B cell (primary cell): ENCODE data around the gene ITPRIPL2. TPM values are rescaled to one million over a fixed set of nuclear protein-coding genes. Genes with fewer than 3 reads are reported as not detected.

Experiments used
- ATAC-seq: fragments of 200-7000 bp; cut with Tn5 transposase; one replicate; pipeline ENCODE4 v1.10.0; 2021; ENCODE audit warnings: low read depth, mild to moderate bottlenecking, moderate number of reproducible peaks, moderate library complexity
- CTCF ChIA-PET: fragments of 350-600 bp; sonication (Branson Sonifier 250); formaldehyde crosslinking; loops from one replicate; lab custom pipeline; 2021; ENCODE audit warnings: antibody characterized with exemption, inconsistent platforms; lab: Charles Lee
- POLR2A ChIA-PET: fragments of 350-600 bp; sonication (Branson Sonifier 250); formaldehyde crosslinking; loops from one replicate; lab custom pipeline; 2021; ENCODE audit warnings: antibody characterized with exemption; lab: Charles Lee
- DNase-seq: peaks from one replicate; pipeline ENCODE4 v3.0.0; 2013
- H2AFZ ChIP-seq: 2 replicates; pipeline ENCODE4 v1.6.1; 2012; ENCODE audit warnings: mild to moderate bottlenecking, low read depth, low read length; ENCODE audit not compliant: insufficient read depth, poor library complexity, severe bottlenecking
- H3K27ac ChIP-seq, 2 donors: 1 replicate in 1 of 2; 2 replicates in 1 of 2; pipeline ENCODE4 v1.5.1; 2012 to 2013; ENCODE audit warnings: low read length in 2 of 2, mild to moderate bottlenecking in 2 of 2, moderate library complexity in 1 of 2
- H3K27me3 ChIP-seq, 4 experiments: fragments of 200-600 bp in 1 of 4; sonication (generic) in 1 of 4; replicated peaks in 1 of 4; 1 replicate in 2 of 4; 2 replicates in 2 of 4; pipeline versions ENCODE4 v1.6.1 to v1.7.0; 2013 to 2016; ENCODE audit warnings: low read length in 3 of 4, mild to moderate bottlenecking in 2 of 4, mixed read lengths in 1 of 4, moderate library complexity in 1 of 4; ENCODE audit not compliant: insufficient read depth in 4 of 4, control insufficient read depth in 3 of 4; ENCODE audit errors: control extremely low read depth in 1 of 4
- H3K36me3 ChIP-seq, 2 experiments: replicated peaks in 1 of 2; 1 replicate in 1 of 2; 2 replicates in 1 of 2; pipeline versions ENCODE4 v1.6.1 to v1.7.1; 2013; ENCODE audit warnings: low read length in 1 of 2; ENCODE audit not compliant: insufficient read depth in 2 of 2, control insufficient read depth in 1 of 2; ENCODE audit errors: control extremely low read depth in 1 of 2, extremely low read depth in 1 of 2
- H3K4me1 ChIP-seq, 2 donors: fragments of 200-600 bp in 1 of 2; sonication (generic) in 1 of 2; 1 replicate in 1 of 2; 2 replicates in 1 of 2; pipeline versions ENCODE4 v1.5.1 to v1.6.1; 2013 to 2017; ENCODE audit warnings: low read length in 2 of 2; ENCODE audit not compliant: control insufficient read depth in 2 of 2, insufficient read depth in 2 of 2
- H3K4me2 ChIP-seq: replicated peaks from 2 replicates; pipeline ENCODE3; 2012; ENCODE audit warnings: mild to moderate bottlenecking, low read depth, low read length; ENCODE audit not compliant: poor library complexity, severe bottlenecking
- H3K4me3 ChIP-seq, 5 experiments: fragments of 200-600 bp in 1 of 5; sonication (generic) in 1 of 5; 1 replicate in 3 of 5; 2 replicates in 2 of 5; pipeline versions ENCODE4 v1.5.1 to v1.7.0; 2011 to 2016; ENCODE audit warnings: low read length in 4 of 5, mild to moderate bottlenecking in 4 of 5, low read depth in 2 of 5, control low read depth in 1 of 5, moderate library complexity in 1 of 5; ENCODE audit not compliant: insufficient read depth in 1 of 5; ENCODE audit errors: control extremely low read depth in 1 of 5, extremely low read depth in 1 of 5
- H3K79me2 ChIP-seq: fragments of 200-600 bp; sonication (generic); one replicate; pipeline ENCODE4 v1.6.0; 2016; ENCODE audit warnings: low read length; ENCODE audit not compliant: control insufficient read depth, insufficient read depth
- H3K9ac ChIP-seq: fragments of 200-600 bp; sonication (generic); 2 replicates; pipeline ENCODE4 v1.6.1; 2017; ENCODE audit warnings: mild to moderate bottlenecking, low read length, moderate library complexity
- H3K9me3 ChIP-seq, 3 donors: one replicate each; pipeline versions ENCODE4 v1.6.1 to v1.7.1; 2013; ENCODE audit warnings: low read length in 2 of 3; ENCODE audit not compliant: control insufficient read depth in 2 of 3, insufficient read depth in 1 of 3; ENCODE audit errors: control extremely low read depth in 1 of 3
- H4K20me1 ChIP-seq: 2 replicates; pipeline ENCODE4 v1.6.0; 2012; ENCODE audit warnings: mild to moderate bottlenecking, low read length; ENCODE audit not compliant: insufficient read depth, control insufficient read depth, poor library complexity, severe bottlenecking
- H3K27ac Mint-ChIP-seq: one replicate; pipeline ENCODE4 v1.8.0; 2021; ENCODE audit warnings: mixed read lengths
- H3K27me3 Mint-ChIP-seq: one replicate; pipeline ENCODE4 v1.8.0; 2021; ENCODE audit warnings: mixed read lengths
- H3K4me1 Mint-ChIP-seq: one replicate; pipeline ENCODE4 v1.8.0; 2021; ENCODE audit warnings: mixed read lengths
- H3K4me3 Mint-ChIP-seq: one replicate; pipeline ENCODE4 v1.8.0; 2021; ENCODE audit warnings: mixed read lengths
- H3K9me3 Mint-ChIP-seq: one replicate; pipeline ENCODE4 v1.8.0; 2022; ENCODE audit warnings: mixed read lengths; ENCODE audit not compliant: insufficient read depth
- EZH2 ChIP-seq: IDR thresholded peaks from 2 replicates; pipeline ENCODE4 v1.6.1; 2012; ENCODE audit warnings: borderline replicate concordance, low read depth, mild to moderate bottlenecking, moderate library complexity, low read length; ENCODE audit not compliant: insufficient read depth, poor library complexity, severe bottlenecking
- WGBS: methylation state at CpG from one replicate; pipeline ENCODE4 v1.1.5; 2013; ENCODE audit warnings: missing lambda C conversion rate; ENCODE audit not compliant: insufficient coverage; 5-methylcytosine and 5-hydroxymethylcytosine counted together
- intact Hi-C: fragments of 100-400 bp; cut with micrococcal nuclease; formaldehyde crosslinking; loops from one replicate; pipeline ENCODE4 v1.10.0; 2022
- polyA plus RNA-seq: library from polyadenylated mRNA; depleted of rRNA; stranded (reverse); fragments of >200 nt; gene quantifications from 2 replicates; pipeline ENCODE4 v1.2.3, GENCODE V29; 2012
- total RNA-seq, 2 donors: library from RNA; stranded (reverse); fragments of 120-200 nt in 1 of 2; gene quantifications; 1 replicate in 1 of 2; 2 replicates in 1 of 2; pipeline versions ENCODE4 v1.2.3 to v1.2.4, GENCODE V29; 2013 to 2022
- TF ChIP-seq, protein P1 (sequence below): fragments of 200-600 bp; IDR thresholded peaks from one replicate; pipeline ENCODE4 v1.8.0; 2022; ENCODE audit warnings: antibody characterized with exemption, mild to moderate bottlenecking

The ITPRIPL2 gene
- total and polyA plus RNA-seq, 2 donors (not counting 1 experiment from before 2014, with no cell fraction given) = 1.1 to 15.4 TPM

DNA sequence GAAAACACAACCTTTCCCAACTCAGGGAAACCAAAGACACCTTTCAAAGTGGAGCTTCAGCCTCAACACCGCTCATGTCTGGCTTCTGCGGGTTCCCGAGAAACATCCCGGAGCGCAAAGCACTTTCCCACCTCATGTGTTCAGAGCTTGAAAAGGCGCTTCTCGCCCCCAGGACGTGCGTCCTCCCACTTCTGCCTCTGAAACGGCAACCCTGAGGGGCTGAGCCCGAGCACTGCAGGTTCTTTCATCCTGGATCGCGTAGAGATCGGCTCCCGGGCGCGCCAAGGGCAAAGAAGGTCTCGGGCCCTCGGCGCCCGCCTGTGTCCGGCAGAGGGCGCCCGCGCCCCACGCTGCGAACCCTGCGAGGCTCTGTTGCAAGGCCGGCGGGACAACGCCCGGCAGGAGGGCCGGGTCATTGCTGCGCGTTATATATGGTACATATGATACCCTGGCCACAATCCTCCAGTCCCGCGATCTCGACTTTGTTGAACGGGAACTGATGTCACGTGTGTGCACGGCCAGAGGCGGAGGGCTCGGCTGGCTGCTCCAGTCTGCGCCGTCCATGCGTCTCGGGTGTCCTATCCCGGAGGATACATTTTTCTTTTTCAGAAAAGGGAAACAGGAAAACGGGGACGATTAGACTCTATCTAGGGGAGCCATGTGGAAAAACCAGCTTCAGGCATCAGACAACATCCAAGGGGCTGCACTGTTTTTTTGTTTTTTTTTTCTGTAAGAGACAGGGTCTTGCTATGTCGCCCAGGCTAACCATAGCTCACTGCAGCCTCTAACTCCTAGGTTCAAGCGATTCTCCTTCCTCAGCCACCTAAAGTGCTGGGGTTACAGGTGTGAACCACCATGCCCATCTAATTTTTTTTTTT, 27.2 kb upstream of the ITPRIPL2 start:
- no peak for TF ChIP-seq EZH2
- TF ChIP-seq, protein P1, sequence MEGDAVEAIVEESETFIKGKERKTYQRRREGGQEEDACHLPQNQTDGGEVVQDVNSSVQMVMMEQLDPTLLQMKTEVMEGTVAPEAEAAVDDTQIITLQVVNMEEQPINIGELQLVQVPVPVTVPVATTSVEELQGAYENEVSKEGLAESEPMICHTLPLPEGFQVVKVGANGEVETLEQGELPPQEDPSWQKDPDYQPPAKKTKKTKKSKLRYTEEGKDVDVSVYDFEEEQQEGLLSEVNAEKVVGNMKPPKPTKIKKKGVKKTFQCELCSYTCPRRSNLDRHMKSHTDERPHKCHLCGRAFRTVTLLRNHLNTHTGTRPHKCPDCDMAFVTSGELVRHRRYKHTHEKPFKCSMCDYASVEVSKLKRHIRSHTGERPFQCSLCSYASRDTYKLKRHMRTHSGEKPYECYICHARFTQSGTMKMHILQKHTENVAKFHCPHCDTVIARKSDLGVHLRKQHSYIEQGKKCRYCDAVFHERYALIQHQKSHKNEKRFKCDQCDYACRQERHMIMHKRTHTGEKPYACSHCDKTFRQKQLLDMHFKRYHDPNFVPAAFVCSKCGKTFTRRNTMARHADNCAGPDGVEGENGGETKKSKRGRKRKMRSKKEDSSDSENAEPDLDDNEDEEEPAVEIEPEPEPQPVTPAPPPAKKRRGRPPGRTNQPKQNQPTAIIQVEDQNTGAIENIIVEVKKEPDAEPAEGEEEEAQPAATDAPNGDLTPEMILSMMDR = peak; percentile 100
- peaks cover 5% of the 10 kb centered on the region for H3K4me1 Mint-ChIP-seq
- H2AFZ ChIP-seq = peak overlapping the region; percentile 79
- peak; percentile 97 for ATAC-seq
- intact Hi-C loops = loop anchor here (1.0 to 2.0 kb wide), 2 partner anchors 81 to 94 kb away; no protein-coding TSS in a partner anchor
- CTCF ChIA-PET = interaction anchor here (0.6 to 7.5 kb wide), 48 partner anchors 9 to 800 kb away, joined by 3 to 122 read pairs (median 4); partner anchors contain the start of genes COQ7 and ITPRIPL2
- peak overlapping the region; percentile 78 for H3K4me2 ChIP-seq
- DNase-seq = peak; percentile 87
- H3K9ac ChIP-seq = peak overlapping the region; percentile 48
- WGBS = 6% methylated on average over 48 of the region's 52 CpGs
- peaks cover 0 to 13% (median 8%) of the 10 kb centered on the region in 4 experiments for H3K27me3 ChIP-seq
- peaks cover 2% of the 10 kb centered on the region for H3K9me3 Mint-ChIP-seq
- POLR2A ChIA-PET = interaction anchor here (0.6 to 1.2 kb wide), 4 partner anchors 18 to 469 kb away, joined by 3 to 5 read pairs (median 4); partner anchors contain the start of genes COQ7 and VPS35L
- H3K4me3 ChIP-seq = peak overlapping the region in 4 of 5 experiments; percentile 21 to 58 (median 38)
- H3K79me2 ChIP-seq = no peaks in the 10 kb centered on the region
- no peaks in the 10 kb centered on the region for H3K36me3 ChIP-seq
- H3K4me1 ChIP-seq = peaks cover 7 to 10% of the 10 kb centered on the region in 2 donors
- no peak overlapping the region for H3K27ac ChIP-seq
- peaks cover 4% of the 10 kb centered on the region for H3K27me3 Mint-ChIP-seq
- no peaks in the 10 kb centered on the region for H3K9me3 ChIP-seq
- H3K27ac Mint-ChIP-seq = no peak overlapping the region
- H3K4me3 Mint-ChIP-seq = peak overlapping the region; percentile 79
- no peaks in the 10 kb centered on the region for H4K20me1 ChIP-seq
